Mammary epithelial cell (primary cell): Measurements from ENCODE around the gene SEMA3C.

Experiments
- EZH2 ChIP-seq: IDR thresholded peaks from 2 replicates; pipeline ENCODE4 v1.6.1; 2012; ENCODE audit warnings: low read length, inconsistent platforms, borderline replicate concordance
- TF ChIP-seq, protein P1 (sequence below), 2 donors: IDR thresholded peaks in 1 of 2; conservative IDR thresholded peaks in 1 of 2; 2 replicates each; pipeline ENCODE4 v1.5.1; 2011 to 2012; ENCODE audit warnings: inconsistent platforms in 2 of 2, low read length in 2 of 2, mild to moderate bottlenecking in 2 of 2, control low read depth in 1 of 2, low read depth in 1 of 2; ENCODE audit not compliant: insufficient read depth in 1 of 2; ENCODE audit errors: extremely low read depth in 1 of 2

DNA sequence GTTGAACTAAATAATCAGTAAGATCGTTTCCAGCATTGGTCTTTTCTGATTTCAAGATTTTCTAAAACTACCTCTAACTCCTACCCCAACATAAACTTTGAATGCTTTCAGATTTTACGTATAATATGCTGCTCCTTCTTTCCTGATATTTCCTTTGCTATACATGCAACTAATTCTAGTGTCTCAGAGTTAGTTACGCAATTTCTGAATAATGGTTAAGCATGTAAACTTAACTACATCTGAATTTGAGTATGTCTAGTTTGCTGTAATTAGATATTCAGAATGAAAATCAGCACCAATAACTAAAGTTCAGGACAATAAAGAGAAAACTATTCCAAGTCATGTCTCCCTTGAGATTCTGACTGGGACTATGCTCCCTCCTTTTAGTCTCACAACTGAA lies 71.0 kb downstream of the SEMA3C start:
- TF ChIP-seq, protein P1, sequence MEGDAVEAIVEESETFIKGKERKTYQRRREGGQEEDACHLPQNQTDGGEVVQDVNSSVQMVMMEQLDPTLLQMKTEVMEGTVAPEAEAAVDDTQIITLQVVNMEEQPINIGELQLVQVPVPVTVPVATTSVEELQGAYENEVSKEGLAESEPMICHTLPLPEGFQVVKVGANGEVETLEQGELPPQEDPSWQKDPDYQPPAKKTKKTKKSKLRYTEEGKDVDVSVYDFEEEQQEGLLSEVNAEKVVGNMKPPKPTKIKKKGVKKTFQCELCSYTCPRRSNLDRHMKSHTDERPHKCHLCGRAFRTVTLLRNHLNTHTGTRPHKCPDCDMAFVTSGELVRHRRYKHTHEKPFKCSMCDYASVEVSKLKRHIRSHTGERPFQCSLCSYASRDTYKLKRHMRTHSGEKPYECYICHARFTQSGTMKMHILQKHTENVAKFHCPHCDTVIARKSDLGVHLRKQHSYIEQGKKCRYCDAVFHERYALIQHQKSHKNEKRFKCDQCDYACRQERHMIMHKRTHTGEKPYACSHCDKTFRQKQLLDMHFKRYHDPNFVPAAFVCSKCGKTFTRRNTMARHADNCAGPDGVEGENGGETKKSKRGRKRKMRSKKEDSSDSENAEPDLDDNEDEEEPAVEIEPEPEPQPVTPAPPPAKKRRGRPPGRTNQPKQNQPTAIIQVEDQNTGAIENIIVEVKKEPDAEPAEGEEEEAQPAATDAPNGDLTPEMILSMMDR (conservative IDR thresholded peaks at IDR 0.05 in 1 of 2, IDR thresholded peaks at IDR 0.05 in 1 of 2; ENCODE audit: extremely low read depth in 1 of 2, insufficient read depth in 1 of 2, low read depth in 1 of 2, low read length in 2 of 2) = no peak
- no peak for TF ChIP-seq EZH2
